Hepatocyte (in vitro differentiated cells): Measurements from ENCODE around the gene RAP1GAP2.

ENCODE experiments used
- CTCF ChIP-seq: fragments of 200-600 bp; sonication (generic); IDR thresholded peaks from 2 replicates; pipeline ENCODE4 v1.5.1; 2016; ENCODE audit warnings: antibody characterized with exemption, mild to moderate bottlenecking; ENCODE audit not compliant: poor library complexity
- EZH2 ChIP-seq: fragments of 200-600 bp; sonication (generic); IDR thresholded peaks from 2 replicates; pipeline ENCODE4 v1.6.1; 2016; ENCODE audit warnings: antibody characterized with exemption, mild to moderate bottlenecking, borderline replicate concordance

GRCh38 chr17:2964831-2965230 is 168.6 kb downstream of the RAP1GAP2 start:
- TF ChIP-seq CTCF (no peak), EZH2 (no peak)
